Suprapubic skin (tissue), 4 donors: ENCODE results near the gene UHMK1.

Source experiments
- EP300 ChIP-seq: sonication (generic); formaldehyde crosslinking; IDR thresholded peaks from one replicate; pipeline ENCODE4 v1.6.1; 2017; ENCODE audit warnings: antibody characterized with exemption
- POLR2AphosphoS5 ChIP-seq, 3 donors: sonication (generic); formaldehyde crosslinking; IDR thresholded peaks; one replicate each; pipeline ENCODE4 v1.6.1; 2017; ENCODE audit warnings: antibody characterized with exemption in 3 of 3
- TF ChIP-seq, protein P1 (sequence below), 2 donors: fragments of 200-600 bp in 1 of 2; fragments of 450-650 bp in 1 of 2; sonication (generic) in 1 of 2; IDR thresholded peaks; one replicate each; pipeline ENCODE4 v1.5.1; 2016 to 2019; ENCODE audit warnings: antibody characterized with exemption in 2 of 2, mild to moderate bottlenecking in 1 of 2, moderate library complexity in 1 of 2

GRCh38 chr1:162551969-162552683 is 54.5 kb downstream of the UHMK1 start:
- TF ChIP-seq, protein P1, sequence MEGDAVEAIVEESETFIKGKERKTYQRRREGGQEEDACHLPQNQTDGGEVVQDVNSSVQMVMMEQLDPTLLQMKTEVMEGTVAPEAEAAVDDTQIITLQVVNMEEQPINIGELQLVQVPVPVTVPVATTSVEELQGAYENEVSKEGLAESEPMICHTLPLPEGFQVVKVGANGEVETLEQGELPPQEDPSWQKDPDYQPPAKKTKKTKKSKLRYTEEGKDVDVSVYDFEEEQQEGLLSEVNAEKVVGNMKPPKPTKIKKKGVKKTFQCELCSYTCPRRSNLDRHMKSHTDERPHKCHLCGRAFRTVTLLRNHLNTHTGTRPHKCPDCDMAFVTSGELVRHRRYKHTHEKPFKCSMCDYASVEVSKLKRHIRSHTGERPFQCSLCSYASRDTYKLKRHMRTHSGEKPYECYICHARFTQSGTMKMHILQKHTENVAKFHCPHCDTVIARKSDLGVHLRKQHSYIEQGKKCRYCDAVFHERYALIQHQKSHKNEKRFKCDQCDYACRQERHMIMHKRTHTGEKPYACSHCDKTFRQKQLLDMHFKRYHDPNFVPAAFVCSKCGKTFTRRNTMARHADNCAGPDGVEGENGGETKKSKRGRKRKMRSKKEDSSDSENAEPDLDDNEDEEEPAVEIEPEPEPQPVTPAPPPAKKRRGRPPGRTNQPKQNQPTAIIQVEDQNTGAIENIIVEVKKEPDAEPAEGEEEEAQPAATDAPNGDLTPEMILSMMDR (IDR thresholded peaks at IDR 0.05), result no peak
- TF ChIP-seq EP300 (no peak), POLR2AphosphoS5 (IDR thresholded peaks at IDR 0.05) (no peak)
